ENCODE data around the gene NRG3.
"Not testable (repeated sequence)": the region's sequence is repeated elsewhere in the genome, so short reads cannot be mapped to it uniquely, and the experiment has no call there.

The NRG3 gene

DNA sequence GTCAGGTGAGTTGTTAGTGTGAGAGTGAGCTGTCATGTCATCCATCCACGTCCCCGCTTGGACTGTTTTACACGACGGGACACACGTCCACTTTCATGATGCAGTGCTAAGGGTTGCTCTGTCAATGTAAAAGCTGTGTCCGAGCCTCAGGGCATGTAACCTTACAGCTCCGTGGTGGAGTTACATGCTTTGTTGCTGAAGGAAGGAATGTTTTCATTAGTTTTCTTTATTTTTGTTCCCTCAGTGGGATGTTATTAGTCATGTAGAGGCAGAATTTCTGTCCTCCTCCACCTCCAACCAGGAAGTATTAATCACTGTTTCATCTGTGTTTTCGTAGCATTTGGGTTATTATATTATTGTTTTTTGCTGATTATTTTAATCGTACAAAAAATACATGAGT lies 88.6 kb downstream of the NRG3 start:
- DNase-seq: no peak

DNA sequence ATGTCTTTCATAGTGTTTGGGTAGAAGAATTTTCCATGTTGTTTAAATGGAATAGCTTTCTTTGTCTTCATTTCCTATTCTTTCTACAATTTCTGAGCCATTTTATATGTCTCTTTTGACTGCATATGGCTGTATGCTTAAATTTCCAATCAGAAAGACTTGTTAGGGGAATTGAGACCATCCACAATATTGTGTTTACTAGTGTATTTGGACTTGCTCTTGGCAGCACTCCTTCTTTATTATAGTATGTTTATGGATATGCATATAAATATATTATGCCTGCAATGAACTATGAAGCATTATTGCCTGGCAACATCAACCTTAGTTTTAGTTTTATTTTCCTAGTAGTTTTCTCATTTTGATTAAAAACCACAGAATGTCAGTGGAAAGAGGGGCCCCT lies 92.7 kb downstream of the NRG3 start:
- DNase-seq: no peak

DNA sequence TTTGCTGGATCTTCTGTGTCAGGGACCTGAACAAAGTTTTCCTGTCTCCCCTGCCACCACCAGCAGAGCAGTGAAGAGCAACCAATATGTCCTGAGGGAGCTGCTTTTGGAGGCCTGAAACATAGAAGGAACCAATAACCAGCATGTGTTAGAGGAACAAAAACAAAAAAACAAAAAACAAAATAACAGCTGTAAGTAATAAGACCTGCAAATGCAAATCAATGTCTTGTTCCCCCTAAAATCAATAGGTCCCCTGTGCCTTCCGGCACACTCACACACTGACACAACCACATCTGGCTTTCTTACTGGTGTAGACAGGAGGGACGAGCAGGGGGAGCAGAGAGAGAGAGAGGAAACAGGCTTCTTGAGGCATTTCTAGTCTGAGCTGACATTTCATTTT lies 94.1 kb downstream of the NRG3 start:
- no peak for DNase-seq

DNA sequence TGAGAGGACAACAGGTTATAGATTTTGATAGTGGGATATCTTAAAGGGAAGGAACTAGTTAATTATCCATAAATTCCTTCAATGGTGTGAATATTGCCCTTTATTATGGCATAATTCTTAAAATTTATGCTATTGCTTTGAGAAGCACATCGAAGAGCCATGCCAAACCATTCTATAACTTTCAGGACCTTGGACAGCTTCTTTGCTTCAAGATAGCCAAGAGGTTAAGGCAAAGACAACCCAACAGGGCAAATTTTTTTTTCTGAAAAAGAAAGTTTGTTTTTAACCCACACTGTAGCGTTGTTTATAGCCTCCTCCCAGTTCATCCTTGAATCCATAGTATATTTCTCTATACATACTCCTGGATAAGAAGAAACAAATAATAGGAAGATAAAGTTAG lies 103.2 kb downstream of the NRG3 start:
- DNase-seq: no peak

DNA sequence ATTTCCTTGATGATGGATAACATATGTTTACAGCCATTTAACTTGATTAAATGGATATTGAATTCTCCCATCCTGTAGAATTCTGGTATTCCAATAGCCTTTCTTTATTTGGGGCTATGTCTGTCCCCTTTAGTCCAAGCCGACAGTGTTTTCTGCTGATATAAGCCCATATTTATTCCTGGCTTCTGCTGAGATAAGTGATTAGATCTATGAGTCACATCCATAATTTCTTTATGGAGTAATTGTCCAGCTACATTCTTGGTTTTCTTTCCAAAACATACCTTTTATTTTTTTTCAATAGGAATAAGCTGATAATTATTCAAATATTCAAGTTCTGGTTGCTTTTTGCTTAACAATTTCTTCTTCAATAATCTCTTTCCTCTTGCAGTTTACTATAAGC lies 106.7 kb downstream of the NRG3 start:
- no peak for DNase-seq

DNA sequence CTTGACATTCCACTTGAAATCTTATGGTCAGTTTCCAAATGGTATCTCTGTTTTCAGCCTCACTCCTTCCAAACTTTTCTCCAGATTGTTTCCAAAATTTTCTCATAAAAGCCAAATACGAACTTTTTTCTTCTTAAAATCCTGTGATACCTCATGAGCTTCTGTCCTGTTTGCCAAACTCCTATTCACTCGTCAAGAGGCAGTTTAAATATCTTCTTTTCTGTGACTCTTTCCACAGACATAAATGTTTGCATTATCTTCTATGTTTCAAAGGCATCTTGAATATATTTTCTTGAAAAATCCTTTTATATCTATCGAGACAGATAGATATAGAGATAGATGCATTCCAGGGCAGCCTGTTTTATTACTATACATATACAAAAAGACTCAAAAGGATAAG lies 109.4 kb downstream of the NRG3 start:
- DNase-seq: no peak

DNA sequence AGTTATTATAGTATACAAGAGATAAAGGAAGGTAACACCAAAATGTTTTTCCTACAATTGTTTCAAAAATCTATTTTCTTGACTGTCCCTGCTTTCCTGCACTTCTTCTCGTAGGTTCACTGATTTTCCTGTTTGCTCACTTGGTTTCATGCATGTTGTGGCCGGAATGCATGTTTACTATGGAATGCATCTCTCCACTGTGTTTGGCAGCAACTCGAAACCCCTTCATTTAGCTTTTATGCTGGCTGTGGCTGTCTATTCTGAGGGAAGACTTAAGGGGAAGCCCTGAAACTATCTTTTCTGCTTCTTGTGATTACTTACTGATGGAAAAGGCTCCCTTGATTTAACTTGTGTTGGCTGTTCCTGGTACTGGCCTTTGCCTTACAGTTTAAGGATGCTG lies 120.3 kb downstream of the NRG3 start:
- DNase-seq: no peak

DNA sequence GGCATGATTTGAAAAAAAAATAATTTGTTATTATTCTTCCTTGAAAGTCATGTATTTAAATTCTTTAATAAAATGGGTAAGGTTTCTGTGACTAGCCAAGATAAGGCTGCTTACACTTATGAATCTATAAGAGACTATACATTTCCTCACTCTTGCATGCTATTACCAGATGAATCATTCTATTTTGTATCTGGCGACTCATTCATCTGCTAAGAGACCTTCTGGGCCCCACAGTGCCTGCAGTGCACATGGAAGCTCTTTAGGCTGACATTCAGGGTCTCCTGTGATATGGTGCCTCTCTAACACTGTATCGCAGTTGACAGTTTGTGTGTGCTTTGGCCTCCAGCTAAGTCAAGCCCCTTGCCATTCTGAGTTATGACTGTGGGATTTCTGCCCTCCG lies 121.9 kb downstream of the NRG3 start:
- no peak for DNase-seq

DNA sequence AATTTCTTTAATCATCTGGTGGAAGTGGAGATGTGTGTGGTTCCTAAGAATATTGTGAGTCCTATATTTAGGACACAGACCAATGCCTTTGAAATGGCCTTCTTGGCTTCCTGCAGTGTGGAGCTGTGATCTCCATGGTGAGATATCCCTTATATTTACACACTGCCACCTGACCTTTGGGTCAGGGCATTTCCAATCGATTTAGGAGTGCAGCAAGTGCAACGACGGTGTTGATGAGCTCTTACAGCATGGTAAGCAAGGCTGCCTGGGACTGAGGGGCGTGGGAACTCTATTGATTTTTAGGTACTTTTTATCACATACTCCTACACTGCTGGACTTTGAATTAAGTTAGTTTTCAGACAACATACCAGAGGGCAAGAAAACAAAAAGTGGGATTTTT lies 146.0 kb downstream of the NRG3 start:
- no peak for DNase-seq

DNA sequence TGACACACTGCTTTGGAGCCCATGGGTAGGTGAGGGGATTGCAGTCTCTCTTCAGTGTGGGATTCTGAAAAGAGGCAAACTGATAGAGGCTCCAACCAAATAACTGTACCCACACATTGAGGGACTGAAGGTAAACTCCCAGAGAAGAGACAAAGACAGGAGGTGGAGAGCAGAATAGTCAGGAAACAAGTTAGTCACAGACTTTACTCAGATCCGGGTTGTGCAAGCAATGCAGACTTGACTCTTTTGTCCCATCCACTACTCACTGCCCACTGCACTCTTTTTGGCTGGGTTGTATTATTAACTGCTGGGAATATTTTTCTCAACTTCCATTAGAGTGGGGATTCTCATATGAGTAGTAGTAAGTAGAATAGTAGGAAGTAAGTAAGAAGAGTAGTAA lies 152.7 kb downstream of the NRG3 start:
- DNase-seq: no peak

DNA sequence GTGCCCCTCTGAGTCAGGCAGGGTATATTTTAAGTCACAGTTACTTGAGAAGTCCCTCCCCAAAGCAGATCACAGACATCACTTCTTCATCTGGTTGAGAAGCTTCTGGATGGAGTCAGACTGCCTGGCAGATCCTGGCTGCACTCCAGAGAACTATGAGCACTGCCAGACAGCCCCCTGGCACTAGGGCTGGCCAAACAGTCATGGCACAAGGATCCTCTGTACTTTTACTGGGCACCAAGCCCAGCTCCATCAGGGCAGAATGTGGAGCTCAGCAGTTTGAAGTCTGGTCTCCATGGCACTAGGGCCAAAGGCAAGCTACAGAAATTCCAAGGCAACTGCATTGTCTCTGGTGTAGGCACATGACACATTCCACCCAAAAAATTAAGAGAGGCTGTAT lies 162.1 kb downstream of the NRG3 start:
- DNase-seq: no peak

DNA sequence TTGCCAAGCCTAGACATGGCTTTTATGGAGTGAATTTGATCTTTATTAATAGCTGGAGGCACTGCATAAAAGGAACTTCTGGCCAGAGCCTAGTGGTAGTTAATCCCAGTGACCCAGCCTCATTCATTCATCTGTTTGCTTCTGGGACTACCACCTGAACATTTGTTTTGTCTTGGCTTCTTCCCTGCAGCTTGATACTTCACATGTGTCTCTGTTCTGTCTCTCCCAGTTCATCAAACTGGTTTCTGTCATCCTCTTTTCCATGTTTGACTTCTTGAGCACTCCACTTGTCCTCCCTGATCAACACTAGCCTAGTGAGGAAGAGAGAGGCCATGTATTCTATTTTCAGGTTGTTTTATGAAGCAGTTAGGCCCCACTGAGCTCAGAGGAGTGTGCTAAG lies 163.6 kb downstream of the NRG3 start:
- no peak for DNase-seq

DNA sequence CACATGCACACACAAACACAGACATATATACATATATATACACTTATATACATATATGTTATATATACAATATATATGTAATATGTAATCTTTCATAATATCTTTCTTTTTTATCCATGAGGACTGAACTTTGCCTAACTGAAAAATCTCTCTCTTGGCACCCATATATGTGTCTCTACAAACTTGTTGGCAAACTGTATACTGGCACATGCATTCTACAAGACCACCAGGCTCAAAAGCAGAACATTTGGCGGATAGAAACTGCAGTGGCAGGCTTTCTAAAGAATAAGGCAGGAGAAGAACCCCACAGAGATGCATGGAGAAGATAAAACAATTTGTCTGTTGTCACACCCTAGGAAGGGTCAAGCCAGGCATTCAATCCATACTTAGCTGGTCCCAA lies 165.3 kb downstream of the NRG3 start:
- DNase-seq: no peak

DNA sequence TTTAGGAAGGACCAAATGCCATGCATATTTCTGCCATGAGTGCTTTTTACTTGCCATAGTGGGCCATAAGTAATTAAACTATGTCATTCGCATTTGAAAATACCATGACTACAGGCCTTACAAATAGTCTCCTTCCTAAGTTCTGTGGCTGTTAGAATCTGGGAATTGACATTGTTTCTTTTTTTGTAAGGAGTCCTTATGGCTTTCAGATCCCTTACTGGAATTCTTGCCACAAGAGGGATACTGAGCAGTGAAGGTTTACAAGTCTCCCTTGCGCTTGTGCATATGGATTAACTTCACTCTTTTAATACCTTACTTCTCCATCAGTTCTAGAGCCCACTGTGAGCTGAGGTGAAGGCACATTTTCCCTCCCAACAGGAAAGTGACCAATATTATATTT lies 166.0 kb downstream of the NRG3 start:
- DNase-seq: no peak

DNA sequence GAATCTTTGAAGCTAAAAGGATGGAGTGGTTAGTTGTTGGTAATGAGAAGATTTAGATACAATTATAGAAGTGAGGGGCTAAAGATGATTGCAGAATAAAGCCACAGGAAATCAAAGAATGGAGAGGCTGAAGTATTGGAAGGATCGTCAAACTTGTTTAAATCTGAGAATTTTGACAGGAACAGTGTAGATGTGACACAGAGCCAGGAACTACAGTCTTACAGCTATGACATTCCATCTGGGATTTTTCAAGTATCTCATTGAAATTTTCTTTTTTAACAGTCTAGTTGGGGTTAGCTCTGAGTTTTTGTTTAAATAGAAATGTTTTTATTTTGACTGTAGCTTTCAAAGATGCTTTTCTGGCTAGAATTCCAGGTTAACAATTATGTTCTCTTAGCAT lies 181.4 kb downstream of the NRG3 start:
- DNase-seq: no peak

DNA sequence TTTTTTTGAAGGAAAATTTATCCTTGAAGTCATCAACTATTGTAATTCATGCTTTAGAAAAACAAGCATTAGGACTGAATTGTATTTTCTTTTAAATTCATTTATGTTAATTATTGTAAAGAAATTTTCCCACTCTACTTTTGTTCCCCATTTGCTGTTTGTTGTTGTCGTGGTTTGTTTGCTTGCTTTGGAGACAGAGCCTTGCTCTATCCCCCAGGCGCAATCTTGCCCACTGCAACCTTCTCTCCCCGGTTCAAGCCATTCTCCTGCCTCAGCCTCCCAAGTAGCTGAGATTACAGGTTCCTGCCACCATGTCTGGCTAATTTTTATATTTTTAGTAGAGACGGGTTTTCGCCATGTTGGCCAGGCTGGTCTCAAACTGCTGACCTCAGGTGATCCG lies 192.2 kb downstream of the NRG3 start:
- not testable (repeated sequence) for DNase-seq

DNA sequence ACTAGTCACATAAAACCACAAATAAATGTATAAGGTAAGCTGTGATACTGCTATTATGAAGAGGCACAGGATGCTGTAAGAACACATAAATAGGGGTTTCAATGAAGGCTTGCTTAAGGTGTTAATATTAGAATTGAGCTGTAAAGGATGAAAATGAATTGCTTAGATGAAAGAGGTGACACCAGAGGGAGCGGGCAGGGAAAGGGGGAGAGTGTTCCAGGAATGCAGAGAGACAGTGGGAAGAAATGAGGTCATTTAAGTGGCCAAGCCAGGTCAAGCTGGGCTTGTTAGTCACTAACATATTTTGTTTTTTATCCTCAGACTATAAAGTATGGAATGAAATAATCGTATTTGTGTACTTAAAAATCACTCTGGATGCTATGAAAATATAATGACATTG lies 193.5 kb downstream of the NRG3 start:
- no peak for DNase-seq

DNA sequence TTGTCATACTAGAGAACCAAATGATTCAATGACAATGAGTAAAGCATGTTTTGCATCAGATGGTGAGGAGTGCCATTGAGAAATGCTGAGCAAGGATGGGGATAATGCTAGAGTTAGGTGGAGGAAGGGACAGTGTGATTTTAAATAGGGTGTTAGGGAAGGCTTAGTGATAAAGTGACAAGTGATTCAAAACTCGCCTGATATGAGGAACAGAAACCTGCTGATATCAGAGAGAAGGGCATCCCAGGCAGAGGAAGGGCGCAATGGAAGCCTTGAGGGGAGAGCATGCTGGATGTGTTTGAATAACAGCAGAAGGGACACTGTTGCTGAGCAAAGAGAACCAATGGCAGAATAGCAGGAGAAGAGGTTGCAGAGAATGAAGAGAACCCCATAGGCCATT lies 196.2 kb downstream of the NRG3 start:
- no peak for DNase-seq

DNA sequence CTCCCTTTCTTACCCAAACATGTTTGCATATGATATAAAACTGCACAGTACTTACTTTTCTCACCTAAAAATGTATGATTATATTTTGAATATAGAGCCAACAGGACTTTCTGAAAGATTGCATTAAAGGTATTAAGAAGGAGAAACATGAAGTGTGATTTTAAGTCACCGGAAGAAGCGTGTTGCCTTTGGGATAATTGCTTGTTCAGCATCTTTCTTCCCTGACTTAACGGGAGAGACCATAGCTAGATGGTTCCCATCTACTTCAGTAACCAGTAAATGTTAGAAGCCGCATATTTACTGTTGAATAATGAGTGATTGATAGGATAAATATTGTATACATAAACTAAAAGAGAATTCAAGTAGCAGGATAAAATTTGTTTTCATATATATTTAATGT lies 197.1 kb downstream of the NRG3 start:
- no peak for DNase-seq

DNA sequence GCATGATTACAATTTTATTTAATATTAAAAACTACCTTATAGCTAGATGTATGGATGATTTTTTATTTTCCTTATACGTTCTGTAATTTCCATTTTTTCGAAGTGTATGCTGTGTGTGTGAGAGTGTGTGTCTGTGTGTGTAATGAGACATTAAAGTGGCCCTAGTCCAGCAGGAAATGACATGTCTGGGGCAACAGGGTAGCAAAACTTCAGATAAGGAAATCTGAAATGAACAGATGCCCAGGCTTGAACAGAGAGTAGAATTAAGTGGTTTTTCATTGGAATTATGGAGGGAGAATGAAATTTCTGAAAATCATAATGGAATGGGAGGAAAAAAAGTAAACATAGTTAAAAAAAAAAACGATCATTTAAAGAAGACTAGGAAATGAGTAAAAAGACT lies 200.6 kb downstream of the NRG3 start:
- DNase-seq: no peak

DNA sequence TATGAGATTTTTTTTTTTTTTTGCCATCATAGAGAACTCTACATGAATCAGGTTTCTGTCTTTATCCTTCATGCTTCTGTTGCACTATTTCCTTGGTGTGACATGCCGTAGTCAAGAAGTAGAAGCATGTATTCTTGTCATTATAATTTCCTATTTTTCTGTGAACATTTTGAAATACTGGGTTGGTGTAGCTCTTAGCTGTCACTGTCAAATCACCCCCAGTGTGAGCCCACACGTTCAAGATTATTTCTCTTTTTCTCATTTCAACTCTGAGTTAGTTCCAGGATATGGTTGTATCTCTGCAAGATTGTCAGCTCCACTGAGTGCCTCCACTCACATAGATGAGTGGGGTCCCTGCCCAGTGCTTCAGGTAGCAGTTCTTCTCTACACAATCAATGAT lies 209.5 kb downstream of the NRG3 start:
- no peak for DNase-seq

DNA sequence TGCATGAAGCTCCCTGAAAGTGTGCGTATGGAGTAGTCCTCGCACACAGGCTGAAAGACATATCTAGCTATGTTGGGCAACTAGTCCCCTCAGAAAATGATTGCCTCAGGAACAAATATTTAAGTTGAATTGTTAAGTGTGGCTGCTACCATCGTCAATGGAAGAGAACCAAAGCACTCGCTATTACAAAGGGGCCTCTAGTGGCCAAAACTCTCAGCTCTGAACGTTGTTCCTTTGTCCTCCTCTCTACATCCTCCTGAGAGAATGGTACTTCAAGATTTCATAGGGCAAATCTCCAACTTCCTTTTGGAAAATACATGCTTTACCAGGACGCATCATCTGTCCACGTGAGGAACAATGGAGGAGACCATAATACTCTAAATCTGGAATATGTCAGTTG lies 209.9 kb downstream of the NRG3 start:
- no peak for DNase-seq

DNA sequence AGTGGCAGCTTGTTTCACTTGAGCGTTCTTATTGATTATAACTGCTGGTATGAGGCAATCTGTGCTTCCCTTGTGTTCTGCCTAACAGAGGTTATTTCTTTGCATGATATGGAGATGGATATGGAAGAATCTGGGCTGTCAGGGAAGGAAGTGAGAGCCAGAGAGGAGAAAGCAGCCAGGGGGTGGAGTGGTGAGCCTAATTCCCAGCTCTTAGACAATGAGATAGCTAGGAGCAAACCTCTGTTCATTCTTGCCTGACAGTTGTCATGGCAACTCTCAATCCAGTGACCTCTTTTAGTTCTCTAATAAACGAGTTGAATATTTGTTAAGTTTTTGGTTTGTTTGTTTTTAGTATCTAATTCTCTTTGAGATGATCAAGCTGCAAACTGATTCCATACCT lies 214.3 kb downstream of the NRG3 start:
- DNase-seq: no peak

DNA sequence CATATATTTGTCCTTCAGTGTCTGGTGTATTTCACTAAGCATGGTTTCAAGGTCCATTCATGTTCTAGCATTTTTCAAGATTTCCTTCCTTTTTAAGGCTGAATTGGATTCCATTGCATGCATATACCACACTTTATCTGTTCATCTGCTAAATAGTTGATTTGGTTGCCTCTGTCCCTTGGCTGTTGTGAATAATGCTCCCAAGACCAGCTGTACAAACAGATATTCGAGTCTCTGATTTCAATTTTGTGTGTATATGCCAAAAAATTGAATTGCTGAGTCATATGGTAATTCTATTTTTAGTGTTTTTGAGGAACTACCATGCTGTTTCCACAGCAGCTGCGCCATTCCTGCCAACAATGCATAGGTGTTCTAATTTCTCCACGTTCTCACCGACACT lies 216.4 kb downstream of the NRG3 start:
- DNase-seq: no peak

DNA sequence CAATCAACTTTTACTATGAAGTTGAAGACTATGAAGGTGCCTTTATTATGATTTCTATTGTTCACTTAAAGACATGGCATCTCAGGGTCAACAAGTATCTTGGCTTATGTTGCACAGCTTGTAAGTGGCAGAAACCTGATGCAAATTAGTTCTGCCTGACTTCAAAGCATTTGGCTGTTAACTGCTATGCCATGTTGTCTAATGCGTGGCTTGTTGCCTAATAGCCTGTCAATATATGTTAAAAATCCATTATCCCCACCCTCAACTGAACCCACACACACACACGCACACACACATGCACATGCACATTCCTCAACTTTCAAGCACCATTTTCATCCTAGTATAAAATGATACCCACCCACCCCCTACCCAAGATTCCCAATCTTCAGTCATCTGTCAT lies 217.1 kb downstream of the NRG3 start:
- no peak for DNase-seq

DNA sequence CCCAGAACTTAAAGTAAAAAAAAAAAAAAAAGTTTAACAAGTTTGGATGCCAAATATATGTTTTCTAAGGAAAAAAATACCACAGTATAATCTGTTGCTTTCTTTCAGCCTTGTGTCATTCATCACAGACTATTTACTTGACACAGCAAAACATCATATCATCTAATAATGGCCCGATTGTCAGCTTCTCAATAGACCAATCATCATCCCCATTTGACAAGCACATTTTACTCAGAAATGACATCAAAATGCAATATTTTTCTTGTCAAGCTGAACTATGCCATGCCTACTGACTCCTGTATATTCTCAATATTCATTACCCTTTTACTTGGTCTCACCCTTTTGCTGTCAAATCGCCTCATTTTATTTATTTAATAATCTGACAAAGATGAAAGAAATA lies 249.7 kb downstream of the NRG3 start:
- no peak for DNase-seq
